Measurements from ENCODE around the gene MUC4.
"Not testable (repeated sequence)": the region's sequence is repeated elsewhere in the genome, so short reads cannot be mapped to it uniquely, and the experiment has no call there.

Gene MUC4

DNA sequence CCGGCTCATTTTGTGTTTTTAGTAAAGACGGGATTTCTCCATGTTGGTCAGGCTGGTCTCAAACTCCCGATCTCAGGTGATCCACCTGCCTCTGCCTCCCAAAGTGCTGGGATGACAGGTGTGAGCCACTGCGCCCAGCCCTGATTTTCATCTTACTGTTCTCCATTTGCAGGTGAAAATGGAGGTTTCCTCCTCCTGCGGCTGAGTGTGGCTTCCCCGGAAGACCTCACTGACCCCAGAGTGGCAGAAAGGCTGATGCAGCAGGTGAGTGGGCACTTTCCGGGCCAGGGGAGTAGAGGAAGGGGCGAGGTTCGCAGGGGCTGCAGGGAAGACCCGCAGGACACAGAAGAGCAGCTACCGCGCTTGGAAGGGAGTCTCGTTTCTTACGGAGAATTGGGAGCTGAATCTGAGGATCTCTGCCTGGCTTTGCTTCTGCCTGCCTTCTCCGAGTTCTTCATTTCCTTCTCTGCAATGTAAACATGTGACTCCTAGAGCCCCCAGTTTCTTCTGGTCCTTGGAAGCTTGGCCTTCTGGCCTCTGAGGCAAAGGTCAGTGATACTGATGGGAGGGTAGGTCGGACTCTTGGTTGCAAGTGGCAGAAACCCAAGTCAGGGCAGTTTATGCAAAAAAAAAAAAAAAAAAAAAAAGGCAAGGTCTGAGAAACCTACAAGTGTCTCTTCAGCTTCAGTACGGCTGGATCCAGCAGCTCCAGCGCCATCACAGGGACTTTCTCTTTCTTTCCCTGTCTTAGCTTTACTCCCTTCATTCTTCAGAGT lies 82.1 kb downstream of the MUC4 start:
- H3K4me3 ChIP-seq (ENCODE audit: low read depth, low read length) = no peak overlapping the region
- in situ Hi-C loops (cut with HindIII; ENCODE audit: low sequenced_read_pairs) = no loop called here
- DNase-seq (ENCODE audit: low read depth, low spot score) = no peak
- TF ChIP-seq, protein P1, sequence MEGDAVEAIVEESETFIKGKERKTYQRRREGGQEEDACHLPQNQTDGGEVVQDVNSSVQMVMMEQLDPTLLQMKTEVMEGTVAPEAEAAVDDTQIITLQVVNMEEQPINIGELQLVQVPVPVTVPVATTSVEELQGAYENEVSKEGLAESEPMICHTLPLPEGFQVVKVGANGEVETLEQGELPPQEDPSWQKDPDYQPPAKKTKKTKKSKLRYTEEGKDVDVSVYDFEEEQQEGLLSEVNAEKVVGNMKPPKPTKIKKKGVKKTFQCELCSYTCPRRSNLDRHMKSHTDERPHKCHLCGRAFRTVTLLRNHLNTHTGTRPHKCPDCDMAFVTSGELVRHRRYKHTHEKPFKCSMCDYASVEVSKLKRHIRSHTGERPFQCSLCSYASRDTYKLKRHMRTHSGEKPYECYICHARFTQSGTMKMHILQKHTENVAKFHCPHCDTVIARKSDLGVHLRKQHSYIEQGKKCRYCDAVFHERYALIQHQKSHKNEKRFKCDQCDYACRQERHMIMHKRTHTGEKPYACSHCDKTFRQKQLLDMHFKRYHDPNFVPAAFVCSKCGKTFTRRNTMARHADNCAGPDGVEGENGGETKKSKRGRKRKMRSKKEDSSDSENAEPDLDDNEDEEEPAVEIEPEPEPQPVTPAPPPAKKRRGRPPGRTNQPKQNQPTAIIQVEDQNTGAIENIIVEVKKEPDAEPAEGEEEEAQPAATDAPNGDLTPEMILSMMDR (IDR thresholded peaks at IDR 0.05; ENCODE audit: low read depth, low read length) = no peak

- H3K4me3 ChIP-seq (ENCODE audit: low read depth, low read length); in situ Hi-C loops (cut with HindIII; ENCODE audit: low sequenced_read_pairs); DNase-seq (ENCODE audit: low read depth, low spot score): not testable (repeated sequence)
Measured at GRCh38 chr3:195728789-195729188, 82.9 kb downstream of the MUC4 start.

DNA sequence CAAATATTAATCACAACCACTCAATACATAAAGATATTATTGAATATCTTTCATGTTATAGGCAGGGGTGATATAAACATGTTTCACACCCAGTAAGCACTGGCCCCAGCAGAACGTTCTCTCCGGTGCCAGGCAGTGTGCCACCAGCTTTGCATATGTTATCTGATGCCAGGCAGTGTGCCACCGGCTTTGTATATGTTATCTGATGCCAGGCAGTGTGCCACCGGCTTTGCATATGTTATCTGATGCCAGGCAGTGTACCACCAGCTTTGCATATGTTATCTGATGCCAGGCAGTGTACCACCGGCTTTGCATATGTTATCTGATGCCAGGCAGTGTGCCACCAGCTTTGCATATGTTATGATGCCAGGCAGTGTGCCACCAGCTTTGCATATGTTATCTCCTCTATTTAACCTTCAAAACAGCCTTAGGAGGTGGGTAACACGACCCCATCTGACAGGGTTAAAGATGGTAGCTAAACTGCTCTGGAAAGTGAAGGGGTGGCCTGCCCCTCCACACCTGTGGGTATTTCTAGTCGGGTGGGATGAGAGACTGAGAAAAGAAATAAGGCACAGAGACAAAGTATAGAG lies 84.0 kb downstream of the MUC4 start:
- H3K4me3 ChIP-seq (ENCODE audit: low read depth, low read length) = no peak overlapping the region
- in situ Hi-C loops (cut with HindIII; ENCODE audit: low sequenced_read_pairs) = no loop called here
- TF ChIP-seq, protein P1 (IDR thresholded peaks at IDR 0.05; ENCODE audit: low read depth, low read length) = no peak
- DNase-seq (ENCODE audit: low read depth, low spot score) = no peak

GRCh38 chr3:195725916-195726740 lies 85.6 kb downstream of the MUC4 start:
- H3K4me3 ChIP-seq (ENCODE audit: low read depth, low read length); DNase-seq (ENCODE audit: low read depth, low spot score); in situ Hi-C loops (cut with HindIII; ENCODE audit: low sequenced_read_pairs): not testable (repeated sequence)

DNA sequence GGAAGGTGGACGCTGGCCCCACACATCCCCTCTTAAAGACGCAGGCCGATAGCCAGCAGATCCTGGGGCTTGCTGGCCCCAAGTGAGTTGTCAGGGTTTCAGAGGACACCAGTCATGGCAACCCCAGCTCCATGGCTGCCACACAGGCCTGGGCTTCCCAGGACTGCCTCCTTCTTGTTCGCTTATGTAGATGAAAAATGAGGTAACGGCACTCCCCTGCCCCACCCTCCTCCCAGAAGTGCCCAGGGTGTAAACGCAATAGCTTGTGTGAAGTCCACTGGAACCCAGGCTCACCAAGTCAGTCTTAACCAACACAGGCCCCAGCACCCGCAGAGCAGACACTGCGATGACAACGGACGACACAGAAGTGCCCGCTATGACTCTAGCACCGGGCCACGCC lies 87.4 kb downstream of the MUC4 start:
- DNase-seq (ENCODE audit: low read depth, low spot score); in situ Hi-C loops (cut with HindIII; ENCODE audit: low sequenced_read_pairs); H3K4me3 ChIP-seq (ENCODE audit: low read depth, low read length): not testable (repeated sequence)

GRCh38 chr3:195722996-195723345 lies 88.8 kb downstream of the MUC4 start:
- H3K4me3 ChIP-seq (ENCODE audit: low read depth, low read length); DNase-seq (ENCODE audit: low read depth, low spot score); in situ Hi-C loops (cut with HindIII; ENCODE audit: low sequenced_read_pairs): not testable (repeated sequence)

- in situ Hi-C loops (cut with HindIII; ENCODE audit: low sequenced_read_pairs); DNase-seq (ENCODE audit: low read depth, low spot score); H3K4me3 ChIP-seq (ENCODE audit: low read depth, low read length): not testable (repeated sequence)
Measured at GRCh38 chr3:195722139-195722995, 89.4 kb downstream of the MUC4 start.

DNA sequence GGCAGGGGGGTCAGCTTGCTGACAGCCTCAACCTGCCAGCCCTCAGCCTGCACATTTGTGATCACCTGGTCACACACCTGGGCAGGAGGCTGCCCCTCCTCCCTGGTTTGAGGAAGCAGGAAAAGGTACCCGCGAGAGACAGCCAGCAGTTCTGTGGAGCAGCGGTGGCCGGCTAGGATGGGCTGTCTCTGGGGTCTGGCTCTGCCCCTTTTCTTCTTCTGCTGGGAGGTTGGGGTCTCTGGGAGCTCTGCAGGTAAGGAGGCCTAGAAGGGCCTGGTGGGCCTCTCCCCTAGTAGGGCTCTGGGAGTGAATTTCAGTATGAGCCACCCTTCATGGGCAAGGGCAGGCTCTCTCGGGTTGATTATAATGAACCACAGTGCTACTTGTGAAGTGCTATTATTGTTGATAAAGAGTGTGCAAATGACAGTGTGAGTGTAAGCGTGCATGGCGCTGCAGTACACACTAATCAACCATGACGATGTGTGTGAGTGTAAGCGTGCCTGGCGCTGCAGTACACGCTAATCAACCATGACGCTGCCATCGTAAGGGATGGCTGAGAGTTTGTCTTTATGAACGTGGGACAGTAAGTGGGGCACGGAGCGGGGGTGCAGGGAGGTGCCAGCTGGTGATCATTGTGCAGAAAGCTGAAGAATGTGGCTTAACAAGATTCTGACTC lies 90.8 kb downstream of the MUC4 start, which contains the start of gene MUC20:
Gene MUC20 (plus strand): TSS at position 148 of the 676 bp plus-strand sequence. CDS start 30 bp downstream, at position 178.
- H3K4me3 ChIP-seq (ENCODE audit: low read depth, low read length); DNase-seq (ENCODE audit: low read depth, low spot score); in situ Hi-C loops (cut with HindIII; ENCODE audit: low sequenced_read_pairs): not testable (repeated sequence)

- H3K4me3 ChIP-seq (ENCODE audit: low read depth, low read length); in situ Hi-C loops (cut with HindIII; ENCODE audit: low sequenced_read_pairs); DNase-seq (ENCODE audit: low read depth, low spot score): not testable (repeated sequence)
Measured at GRCh38 chr3:195719514-195720254, 92.0 kb downstream of the MUC4 start.

All from astrocyte of the spinal cord (primary cell).